Measurements from ENCODE around the gene CRYBA1. TPM values are rescaled to one million over a fixed set of nuclear protein-coding genes. Genes with fewer than 3 reads are reported as not detected.

The CRYBA1 gene
- polyA plus RNA-seq, 1 donor (not counting 4 experiments of a cell fraction or from before 2014, with no cell fraction given) = not detected

DNA sequence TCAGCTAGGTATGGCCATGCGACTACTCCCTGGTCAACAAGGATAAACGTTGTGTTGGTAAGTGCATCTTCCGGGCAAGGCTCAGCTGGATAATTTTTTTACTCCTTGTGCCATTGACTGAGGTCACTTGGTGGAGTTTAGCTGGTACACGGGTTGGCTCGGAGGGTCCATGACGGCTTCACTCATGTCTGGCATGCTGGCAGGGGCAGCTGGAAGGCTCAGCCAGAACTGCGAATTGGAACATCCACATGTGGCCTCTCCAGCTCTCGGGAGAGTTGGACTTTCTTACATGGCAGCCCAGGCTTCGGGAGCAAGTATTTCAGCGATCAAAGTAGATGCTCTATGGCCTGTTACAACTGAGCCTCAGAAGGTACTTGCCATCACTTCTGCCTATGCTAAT, 31.5 kb upstream of the CRYBA1 start:
- Histone ChIP-seq H2AFZ (ENCODE audit: control insufficient read depth, low read length) (no peak overlapping the region), H3K4me2 (ENCODE audit: control insufficient read depth, extremely low read depth, insufficient read depth, low read depth, low read length) (no peak overlapping the region), H3K27ac (ENCODE audit: control insufficient read depth, insufficient read depth, low read length) (peak overlapping the region; percentile 20), H3K9ac (ENCODE audit: control insufficient read depth, extremely low read depth, insufficient read depth, low read length) (no peak overlapping the region), H3K79me2 (ENCODE audit: control insufficient read depth, insufficient read depth, low read length) (no peaks in the 10 kb centered on the region), H3K9me3 (ENCODE audit: control insufficient read depth, low read depth, low read length) (no peaks in the 10 kb centered on the region), H4K20me1 (ENCODE audit: control insufficient read depth, extremely low read depth, insufficient read depth, low read length) (no peaks in the 10 kb centered on the region), H3K4me1 (ENCODE audit: control insufficient read depth, extremely low read depth, insufficient read depth, low read length) (peaks cover 53% of the 10 kb centered on the region), H3K9me1 (ENCODE audit: control insufficient read depth, extremely low read depth, insufficient read depth, low read length) (no peaks in the 10 kb centered on the region), H3K36me3 (ENCODE audit: control insufficient read depth in 2 of 2, extremely low read depth in 1 of 2, insufficient read depth in 2 of 2, low read length in 2 of 2) (no peaks in the 10 kb centered on the region), H3K4me3 (ENCODE audit: control insufficient read depth in 2 of 3, extremely low read depth in 1 of 3, insufficient read depth in 2 of 3, low read depth in 1 of 3, low read length in 3 of 3) (no peak overlapping the region), H3K27me3 (ENCODE audit: control insufficient read depth, extremely low read depth, insufficient read depth, low read length) (no peaks in the 10 kb centered on the region)
- dilution Hi-C loops (cut with MboI; ENCODE audit: extremely low pct_ligation_motif_present, low sequenced_read_pairs) = no loop called here
- FAIRE-seq (no peak), DNase-seq (ENCODE audit: low read depth, low spot score) (no peak)
- TF ChIP-seq, protein P1, sequence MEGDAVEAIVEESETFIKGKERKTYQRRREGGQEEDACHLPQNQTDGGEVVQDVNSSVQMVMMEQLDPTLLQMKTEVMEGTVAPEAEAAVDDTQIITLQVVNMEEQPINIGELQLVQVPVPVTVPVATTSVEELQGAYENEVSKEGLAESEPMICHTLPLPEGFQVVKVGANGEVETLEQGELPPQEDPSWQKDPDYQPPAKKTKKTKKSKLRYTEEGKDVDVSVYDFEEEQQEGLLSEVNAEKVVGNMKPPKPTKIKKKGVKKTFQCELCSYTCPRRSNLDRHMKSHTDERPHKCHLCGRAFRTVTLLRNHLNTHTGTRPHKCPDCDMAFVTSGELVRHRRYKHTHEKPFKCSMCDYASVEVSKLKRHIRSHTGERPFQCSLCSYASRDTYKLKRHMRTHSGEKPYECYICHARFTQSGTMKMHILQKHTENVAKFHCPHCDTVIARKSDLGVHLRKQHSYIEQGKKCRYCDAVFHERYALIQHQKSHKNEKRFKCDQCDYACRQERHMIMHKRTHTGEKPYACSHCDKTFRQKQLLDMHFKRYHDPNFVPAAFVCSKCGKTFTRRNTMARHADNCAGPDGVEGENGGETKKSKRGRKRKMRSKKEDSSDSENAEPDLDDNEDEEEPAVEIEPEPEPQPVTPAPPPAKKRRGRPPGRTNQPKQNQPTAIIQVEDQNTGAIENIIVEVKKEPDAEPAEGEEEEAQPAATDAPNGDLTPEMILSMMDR (optimal IDR thresholded peaks at IDR 0.05 in 1 of 3, IDR thresholded peaks at IDR 0.05 in 1 of 3, conservative IDR thresholded peaks at IDR 0.05 in 1 of 3; ENCODE audit: extremely low read depth in 1 of 3, insufficient read depth in 2 of 3, low read length in 3 of 3) = no peak
- TF ChIP-seq EZH2 (IDR thresholded peaks at IDR 0.05; ENCODE audit: low read length) = no peak

DNA sequence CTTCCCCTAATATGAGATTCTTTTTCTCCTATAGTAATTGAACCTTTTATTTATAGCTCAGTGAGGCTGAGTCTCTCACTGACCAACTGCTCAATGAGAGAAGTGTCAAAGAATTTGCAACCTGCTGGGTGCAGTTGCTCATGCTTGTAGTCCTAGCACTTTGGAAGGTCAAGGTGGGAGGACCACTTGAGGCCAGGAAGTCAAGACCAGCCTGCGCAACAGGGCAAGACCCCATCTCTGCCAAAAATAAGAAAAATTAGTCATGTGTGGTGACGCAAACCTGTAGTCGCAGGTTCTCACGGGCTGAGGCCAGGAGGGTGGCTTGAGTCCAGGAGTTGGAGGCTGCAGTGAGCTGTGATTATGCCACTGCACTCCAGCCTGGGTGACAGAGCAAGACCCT, 30.9 kb upstream of the CRYBA1 start:
- Histone ChIP-seq H3K9ac (ENCODE audit: control insufficient read depth, extremely low read depth, insufficient read depth, low read length) (no peak overlapping the region), H3K9me1 (ENCODE audit: control insufficient read depth, extremely low read depth, insufficient read depth, low read length) (no peaks in the 10 kb centered on the region), H3K27me3 (ENCODE audit: control insufficient read depth, extremely low read depth, insufficient read depth, low read length) (no peaks in the 10 kb centered on the region), H3K36me3 (ENCODE audit: control insufficient read depth in 2 of 2, extremely low read depth in 1 of 2, insufficient read depth in 2 of 2, low read length in 2 of 2) (no peaks in the 10 kb centered on the region), H3K4me2 (ENCODE audit: control insufficient read depth, extremely low read depth, insufficient read depth, low read depth, low read length) (peak overlapping the region; percentile 58), H3K9me3 (ENCODE audit: control insufficient read depth, low read depth, low read length) (no peaks in the 10 kb centered on the region), H4K20me1 (ENCODE audit: control insufficient read depth, extremely low read depth, insufficient read depth, low read length) (no peaks in the 10 kb centered on the region), H3K4me3 (ENCODE audit: control insufficient read depth in 2 of 3, extremely low read depth in 1 of 3, insufficient read depth in 2 of 3, low read depth in 1 of 3, low read length in 3 of 3) (no peak overlapping the region), H3K27ac (ENCODE audit: control insufficient read depth, insufficient read depth, low read length) (peak overlapping the region; percentile 67), H2AFZ (ENCODE audit: control insufficient read depth, low read length) (no peak overlapping the region), H3K79me2 (ENCODE audit: control insufficient read depth, insufficient read depth, low read length) (no peaks in the 10 kb centered on the region), H3K4me1 (ENCODE audit: control insufficient read depth, extremely low read depth, insufficient read depth, low read length) (peaks cover 53% of the 10 kb centered on the region)
- no peak for DNase-seq (ENCODE audit: low read depth, low spot score)
- FAIRE-seq = no peak
- dilution Hi-C loops (cut with MboI; ENCODE audit: extremely low pct_ligation_motif_present, low sequenced_read_pairs) = no loop called here
- TF ChIP-seq, protein P1 (optimal IDR thresholded peaks at IDR 0.05 in 1 of 3, IDR thresholded peaks at IDR 0.05 in 1 of 3, conservative IDR thresholded peaks at IDR 0.05 in 1 of 3; ENCODE audit: extremely low read depth in 1 of 3, insufficient read depth in 2 of 3, low read length in 3 of 3) = no peak
- no peak for TF ChIP-seq EZH2 (IDR thresholded peaks at IDR 0.05; ENCODE audit: low read length)

All from keratinocyte (primary cell).